HG02852 (cell line): ENCODE data around the gene NTM.

ENCODE experiments used
- ATAC-seq: cut with Tn5 transposase; IDR thresholded peaks from one replicate; pipeline ENCODE4 v1.9.1; 2021; ENCODE audit warnings: mild to moderate bottlenecking, moderate library complexity; ENCODE audit not compliant: unreplicated experiment

NTM gene

GRCh38 chr11:131629925-131630540 is 259.6 kb downstream of the NTM start:
- ATAC-seq: no peak

- ATAC-seq: no peak
Measured at GRCh38 chr11:131632971-131633370, 262.6 kb downstream of the NTM start.

- no peak for ATAC-seq
Measured at GRCh38 chr11:131633921-131634715, 263.7 kb downstream of the NTM start.

GRCh38 chr11:131637469-131638175 is 267.2 kb downstream of the NTM start:
- ATAC-seq: no peak

GRCh38 chr11:131638889-131639288 is 268.5 kb downstream of the NTM start:
- no peak for ATAC-seq

- no peak for ATAC-seq
Measured at GRCh38 chr11:131640320-131640719, 269.9 kb downstream of the NTM start.

GRCh38 chr11:131642756-131643531 is 272.5 kb downstream of the NTM start:
- ATAC-seq: no peak

GRCh38 chr11:131644204-131644795 is 273.9 kb downstream of the NTM start:
- ATAC-seq: peak; percentile 73

GRCh38 chr11:131645237-131645636 is 274.8 kb downstream of the NTM start:
- no peak for ATAC-seq

GRCh38 chr11:131649856-131650255 is 279.4 kb downstream of the NTM start:
- no peak for ATAC-seq

GRCh38 chr11:131652231-131652630 is 281.8 kb downstream of the NTM start:
- ATAC-seq: no peak

GRCh38 chr11:131653260-131653659 is 282.8 kb downstream of the NTM start:
- no peak for ATAC-seq

- ATAC-seq: no peak
Measured at GRCh38 chr11:131654849-131655248, 284.4 kb downstream of the NTM start.

- ATAC-seq: no peak
Measured at GRCh38 chr11:131656179-131656838, 285.9 kb downstream of the NTM start.

- no peak for ATAC-seq
Measured at GRCh38 chr11:131656839-131657211, 286.4 kb downstream of the NTM start.

GRCh38 chr11:131658414-131658813 is 288.0 kb downstream of the NTM start:
- no peak for ATAC-seq

- ATAC-seq: peak; percentile 89
Measured at GRCh38 chr11:131658952-131659351, 288.5 kb downstream of the NTM start.

- no peak for ATAC-seq
Measured at GRCh38 chr11:131659931-131660330, 289.5 kb downstream of the NTM start.

GRCh38 chr11:131661132-131661531 is 290.7 kb downstream of the NTM start:
- no peak for ATAC-seq

- ATAC-seq: no peak
Measured at GRCh38 chr11:131662317-131662972, 292.0 kb downstream of the NTM start.
